ENCODE results near the gene APELA.
"Not testable (repeated sequence)": the region's sequence is repeated elsewhere in the genome, so short reads cannot be mapped to it uniquely, and the experiment has no call there.

Gene APELA, protein sequence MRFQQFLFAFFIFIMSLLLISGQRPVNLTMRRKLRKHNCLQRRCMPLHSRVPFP

DNA sequence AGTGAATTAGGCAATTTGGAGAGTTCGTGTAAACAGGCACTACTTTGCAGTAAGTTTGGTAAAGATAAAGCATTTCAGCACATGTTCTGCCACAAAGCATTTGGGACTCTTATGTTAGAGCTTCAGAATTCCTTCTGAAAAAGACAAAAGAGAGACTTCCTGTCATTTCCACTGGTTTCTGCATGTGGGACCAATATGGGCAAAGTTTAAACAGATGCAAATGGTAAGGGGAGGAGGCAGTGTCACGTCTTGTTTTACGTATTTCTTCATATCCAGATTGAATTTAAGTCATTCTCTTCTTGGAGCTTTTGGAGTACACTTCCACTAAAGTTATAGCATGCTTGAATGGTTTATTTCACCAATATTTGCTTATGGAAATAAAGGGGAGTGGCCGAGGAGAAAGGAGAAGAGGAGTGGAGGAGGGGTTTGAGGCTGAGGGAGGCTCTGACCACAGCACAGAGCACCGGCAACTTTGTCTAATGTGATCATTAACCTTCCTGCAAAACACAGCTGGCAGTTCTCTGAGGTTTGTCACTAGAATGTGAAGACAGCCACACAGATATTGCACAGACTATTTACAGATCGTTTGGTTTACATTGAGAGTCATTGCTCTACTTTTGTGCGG, at the start of gene APELA:
TSS of gene APELA (plus strand) at position 479 of the 625 bp plus-strand sequence. CDS start 154 bp downstream, outside the sequence.
- peak; percentile 97 for FAIRE-seq
- peak; percentile 20 for DNase-seq (ENCODE audit: extremely low spot score, insufficient read length, low read depth)

DNA sequence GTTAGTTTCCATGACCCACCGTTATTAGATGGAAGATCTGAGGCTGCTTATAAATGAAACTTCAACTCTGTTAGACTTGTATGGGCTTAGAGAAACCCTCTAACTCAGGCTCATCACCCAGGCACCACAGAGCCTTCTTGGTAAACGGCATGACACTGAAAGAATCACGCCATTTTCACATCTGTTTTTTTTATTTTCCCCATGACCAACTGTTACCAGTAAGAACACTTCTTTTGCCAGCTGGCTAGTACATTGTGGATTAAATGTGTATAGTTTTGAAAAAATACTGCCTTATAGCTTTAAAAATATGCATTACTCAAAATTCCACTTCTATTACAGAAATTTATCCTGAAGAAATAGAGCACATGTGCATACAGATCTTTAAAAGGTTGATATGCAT, 48.0 kb upstream of the APELA start:
- FAIRE-seq (peak; percentile 35), DNase-seq (ENCODE audit: extremely low spot score, insufficient read length, low read depth) (no peak)

DNA sequence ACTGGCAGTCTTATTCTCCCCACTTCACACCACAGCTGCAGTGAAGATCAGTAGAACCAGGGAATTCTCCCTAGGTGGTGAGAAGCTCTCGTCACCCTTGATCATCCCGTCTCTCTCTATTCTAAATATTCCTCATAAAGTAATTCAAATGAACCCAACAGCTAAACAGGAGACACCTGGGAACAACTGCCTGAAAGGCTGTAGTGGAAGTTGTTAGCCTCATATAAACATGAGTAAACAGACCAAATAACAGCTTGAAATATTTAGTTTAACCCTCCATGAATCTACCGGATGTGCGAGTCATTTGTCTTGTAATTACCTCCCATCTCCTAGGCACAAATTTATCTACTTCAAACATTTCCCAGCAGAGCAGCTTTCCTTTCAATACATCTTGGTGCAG, 30.4 kb upstream of the APELA start:
- FAIRE-seq (no peak), DNase-seq (ENCODE audit: extremely low spot score, insufficient read length, low read depth) (no peak)

DNA sequence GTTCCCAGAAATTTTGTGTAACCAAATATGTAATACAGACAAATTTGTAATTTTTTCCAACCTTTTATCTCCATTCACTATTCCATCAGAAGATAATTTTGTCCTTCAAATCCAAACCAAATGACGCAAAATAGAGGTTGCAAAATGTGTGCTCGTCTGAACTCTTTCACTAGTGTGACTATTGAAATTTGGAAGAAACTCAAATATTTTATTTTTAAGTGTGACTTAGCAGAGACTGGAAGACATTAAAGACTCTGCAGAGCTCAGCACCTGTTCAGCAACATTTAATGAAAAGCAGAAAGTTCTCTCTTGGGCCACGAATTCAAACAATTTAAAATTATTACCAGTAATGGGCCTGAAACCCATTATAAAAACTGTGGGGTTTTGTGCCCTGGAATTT, 30.0 kb upstream of the APELA start:
- FAIRE-seq (no peak), DNase-seq (ENCODE audit: extremely low spot score, insufficient read length, low read depth) (no peak)

DNA sequence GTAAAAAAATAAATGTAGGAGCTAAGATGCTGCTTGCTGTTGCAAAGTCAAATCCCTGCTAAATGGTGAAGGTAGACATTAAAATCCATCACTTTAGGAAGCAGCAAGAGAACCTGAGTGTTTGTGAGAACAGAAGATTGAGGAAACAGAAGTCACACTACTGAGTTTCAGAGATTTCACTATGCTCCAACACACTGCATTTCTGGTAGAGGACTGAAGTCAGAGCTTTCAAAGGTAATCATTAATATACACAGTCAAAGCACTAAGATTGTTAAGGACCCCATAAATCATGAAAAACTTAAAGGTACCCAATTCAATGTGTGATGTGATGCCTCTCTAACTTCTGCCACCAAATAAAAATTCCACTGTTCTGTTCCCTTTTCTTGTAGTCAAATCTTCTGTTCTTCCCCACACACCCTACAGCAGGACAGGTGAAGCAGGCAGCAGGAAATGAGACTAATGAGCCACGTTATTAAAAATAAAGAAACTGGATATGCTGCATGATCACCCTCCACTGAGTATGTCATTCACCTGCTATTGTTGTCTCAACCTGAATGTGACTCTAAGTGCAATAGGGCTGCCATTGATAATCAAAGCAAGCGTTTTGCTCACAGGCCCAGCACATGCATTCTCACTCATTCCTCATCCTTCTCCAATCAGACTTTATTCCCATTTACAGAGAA, 28.9 kb upstream of the APELA start:
- no peak for DNase-seq (ENCODE audit: extremely low spot score, insufficient read length, low read depth)
- peak; percentile 74 for FAIRE-seq

DNA sequence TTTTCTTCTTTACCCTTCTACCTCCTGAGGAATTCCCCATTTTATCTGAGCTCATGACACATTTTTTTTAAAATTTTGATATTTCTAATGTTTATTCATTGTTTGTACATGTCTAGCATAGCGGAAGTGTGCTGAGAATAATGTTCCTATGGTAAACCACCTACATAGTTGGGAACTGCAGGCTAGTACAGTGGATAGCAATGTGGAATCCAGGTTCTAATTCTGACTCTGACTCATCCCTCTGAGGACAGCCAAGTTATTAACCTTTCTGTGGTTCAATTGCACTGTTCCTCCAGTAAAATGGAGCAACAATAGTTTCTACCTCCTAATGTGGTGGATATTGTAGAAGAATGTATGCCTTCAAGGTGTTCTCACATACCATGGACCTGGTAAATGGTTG, 20.6 kb upstream of the APELA start:
- no peak for FAIRE-seq
- DNase-seq (ENCODE audit: extremely low spot score, insufficient read length, low read depth): no peak

DNA sequence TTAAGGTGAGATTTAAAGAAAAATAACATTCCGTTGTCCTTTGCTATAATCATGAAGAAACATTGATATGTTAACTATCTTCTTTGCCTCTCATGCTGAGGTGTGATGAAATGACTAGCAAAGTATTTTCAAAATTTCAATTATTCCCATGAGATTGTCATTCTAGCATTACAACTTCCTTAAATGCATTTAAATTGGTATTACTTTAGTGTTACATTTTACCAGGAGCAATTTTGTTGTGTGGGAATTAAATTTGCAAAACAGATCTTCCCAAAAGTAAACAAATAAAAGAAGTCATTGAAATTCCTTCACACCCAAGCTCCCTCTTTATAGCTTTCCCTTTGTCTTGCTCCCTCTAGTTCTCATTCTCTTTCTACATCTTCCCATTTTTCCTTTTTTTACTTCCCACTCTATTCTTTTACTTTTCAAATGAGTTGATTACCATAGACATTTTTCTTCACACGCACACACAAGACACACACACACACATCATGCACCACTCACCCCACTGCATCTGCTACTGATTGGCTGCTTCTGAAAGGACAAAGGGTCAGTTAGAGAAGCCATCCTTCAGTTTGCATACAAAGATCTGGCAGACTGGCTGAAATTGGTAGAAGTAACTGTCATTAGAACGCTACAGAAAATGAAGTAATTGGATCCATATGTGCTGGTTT, 10.0 kb upstream of the APELA start:
- DNase-seq (ENCODE audit: extremely low spot score, insufficient read length, low read depth) (no peak), FAIRE-seq (peak; percentile 18)

DNA sequence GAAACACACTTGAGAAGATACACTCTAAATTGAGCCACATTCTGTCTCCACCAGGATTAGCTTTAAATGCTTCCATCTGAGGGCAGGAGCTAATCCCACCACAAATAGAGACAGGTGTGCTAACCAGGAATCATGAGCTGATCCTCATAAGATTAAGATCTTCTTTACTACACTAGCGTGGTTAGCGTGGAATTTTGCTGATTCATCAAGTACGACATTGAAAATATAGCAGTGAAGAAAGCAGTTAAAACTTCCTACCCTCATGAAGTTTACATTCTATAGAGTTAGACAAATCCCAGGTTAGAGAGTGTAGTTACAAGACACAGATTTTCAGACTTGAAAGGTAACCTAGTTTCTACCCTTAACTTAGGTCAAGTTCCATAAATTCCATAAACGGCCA, 5.3 kb upstream of the APELA start:
- FAIRE-seq (no peak), DNase-seq (ENCODE audit: extremely low spot score, insufficient read length, low read depth) (no peak)

DNA sequence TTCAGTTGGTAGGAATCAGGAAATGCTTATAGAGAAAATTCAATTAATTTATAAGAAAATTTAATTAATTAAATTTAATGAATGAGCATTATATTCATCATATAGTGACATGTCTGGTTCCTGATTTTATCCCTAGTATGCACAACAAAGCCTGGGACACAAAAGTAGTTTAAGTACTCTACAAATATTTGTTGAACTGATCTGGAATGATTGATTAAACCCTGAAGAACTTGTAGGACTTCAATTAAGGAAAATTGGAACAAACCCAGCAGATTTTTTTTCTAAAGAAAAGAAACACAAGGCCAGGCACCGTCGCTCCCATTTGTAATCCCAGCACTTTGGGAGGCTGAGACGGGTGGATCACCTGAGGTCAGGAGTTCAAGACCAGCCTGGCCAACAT, 4.5 kb upstream of the APELA start:
- FAIRE-seq: no peak
- no peak for DNase-seq (ENCODE audit: extremely low spot score, insufficient read length, low read depth)

DNA sequence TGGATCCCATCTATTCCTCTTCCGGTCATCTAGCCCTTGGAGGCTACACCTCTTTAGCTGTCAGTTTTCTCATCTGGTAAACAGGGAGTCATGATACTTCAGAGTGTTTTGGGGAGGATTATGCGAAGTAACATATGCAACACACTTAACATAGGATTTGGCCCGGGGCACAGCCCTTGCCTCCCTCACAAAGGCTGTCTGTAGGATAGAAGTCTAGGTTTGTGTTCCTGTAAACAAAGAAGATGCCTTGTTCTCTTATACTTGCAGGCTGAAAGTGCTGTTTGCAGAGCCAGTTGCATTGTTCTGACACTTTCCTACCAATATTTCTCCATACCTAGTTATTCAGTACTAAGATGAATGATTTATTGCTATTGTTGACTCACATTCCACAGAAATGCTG, 2.2 kb upstream of the APELA start:
- DNase-seq (ENCODE audit: extremely low spot score, insufficient read length, low read depth): no peak
- no peak for FAIRE-seq

DNA sequence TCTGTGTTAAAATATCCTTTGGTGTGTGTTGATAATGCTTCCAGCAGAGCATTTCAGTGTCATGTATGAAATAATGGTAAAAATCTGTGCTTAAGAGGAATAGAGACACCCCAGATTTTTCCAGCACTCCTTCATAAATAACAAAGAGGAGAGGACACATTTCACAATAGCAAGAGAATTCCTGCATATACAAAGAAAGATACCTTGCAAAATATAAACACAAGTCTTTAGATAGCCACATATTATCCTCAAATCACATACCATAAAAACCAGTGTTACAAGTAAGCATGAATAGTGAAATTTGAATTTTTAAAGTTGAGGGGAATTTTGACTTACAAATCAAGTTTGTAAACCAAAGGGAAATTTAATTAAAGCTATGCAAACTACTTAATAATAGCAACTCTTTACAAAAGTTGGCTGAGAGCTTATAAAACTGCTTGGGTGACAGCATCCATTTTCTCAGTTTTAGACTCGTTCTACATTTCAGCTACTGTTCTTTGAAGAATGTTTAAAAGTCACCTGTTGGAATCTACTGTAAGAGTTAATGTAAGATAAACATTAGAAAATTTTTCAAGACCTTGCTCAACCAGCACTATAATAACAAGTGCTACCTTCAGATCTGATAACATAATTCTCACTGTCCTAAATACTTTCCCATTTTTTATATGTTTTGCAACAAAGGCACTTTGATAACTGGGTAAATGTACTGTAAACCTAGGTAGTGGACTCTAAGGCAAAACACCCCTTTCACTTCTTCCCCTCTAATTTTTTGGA, 3.7 kb downstream of the APELA start:
- FAIRE-seq (no peak), DNase-seq (ENCODE audit: extremely low spot score, insufficient read length, low read depth) (no peak)

DNA sequence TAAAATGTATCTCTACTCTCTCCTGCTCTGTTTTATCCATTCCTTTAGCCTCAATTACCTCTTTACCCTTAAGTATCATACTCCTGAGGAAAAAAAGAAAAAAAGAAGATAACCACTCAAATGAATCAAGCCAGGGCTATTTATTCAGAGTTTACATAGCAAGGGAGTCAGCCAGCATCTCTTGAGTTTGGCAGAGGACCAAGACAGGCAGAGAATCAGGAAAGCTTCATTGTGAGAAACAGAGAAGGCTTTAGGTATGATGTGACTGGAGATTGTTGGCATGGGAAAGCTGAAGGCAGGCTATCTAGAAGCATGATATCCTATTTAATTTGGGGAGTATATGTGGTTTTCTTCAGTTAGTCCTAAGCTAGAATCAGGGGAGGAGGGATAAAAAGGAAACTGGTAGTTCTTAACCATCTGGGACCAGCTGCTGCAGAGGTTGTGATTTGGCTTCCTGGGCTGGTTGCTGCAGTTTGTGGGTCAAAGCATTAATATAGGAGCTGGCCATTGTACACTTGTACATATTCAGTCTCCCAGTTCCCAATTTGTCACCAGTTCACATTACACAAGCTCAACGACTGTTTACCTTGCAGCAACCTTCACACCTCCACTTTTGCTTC, 11.2 kb downstream of the APELA start:
- DNase-seq (ENCODE audit: extremely low spot score, insufficient read length, low read depth) (no peak), FAIRE-seq (peak; percentile 39)

DNA sequence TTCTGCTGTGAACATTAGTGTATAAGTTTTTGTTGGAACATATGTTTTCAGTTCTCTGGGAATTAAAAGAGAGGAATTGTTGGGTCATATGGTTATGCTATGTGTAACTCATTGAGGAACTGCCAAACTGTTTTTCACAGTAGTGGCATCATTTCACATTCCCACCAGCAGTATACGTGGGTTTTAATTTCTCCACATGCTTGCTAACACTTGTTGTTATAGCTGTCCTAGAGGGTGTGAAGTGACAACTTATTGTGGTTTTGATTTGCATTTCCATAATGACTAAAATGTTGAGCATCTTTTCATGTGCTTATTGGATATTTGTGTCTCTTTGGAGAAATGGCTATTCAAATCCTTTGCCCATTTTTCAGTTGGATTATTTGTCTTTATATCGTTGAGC, 13.7 kb downstream of the APELA start:
- DNase-seq (ENCODE audit: extremely low spot score, insufficient read length, low read depth) (no peak), FAIRE-seq (peak; percentile 83)

DNA sequence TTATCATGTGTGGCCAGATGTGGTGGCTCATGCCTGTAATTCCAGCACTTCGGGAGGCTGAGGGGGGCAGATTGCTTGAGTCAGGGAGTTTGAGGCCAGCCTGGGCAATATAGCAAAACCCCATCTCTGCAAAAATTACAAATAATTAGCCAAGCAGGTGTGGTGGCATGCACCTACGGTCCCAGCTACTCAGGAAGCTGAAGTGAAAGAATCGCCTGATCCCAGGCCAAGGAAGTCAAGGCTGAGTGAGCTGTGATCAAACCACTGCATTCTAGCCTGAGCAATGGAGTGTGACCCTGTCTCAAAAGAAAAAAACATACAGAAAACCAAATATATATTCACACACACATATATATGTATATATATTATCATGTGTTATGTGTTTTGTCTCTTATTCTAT, 15.0 kb downstream of the APELA start:
- FAIRE-seq: peak; percentile 99
- no peak for DNase-seq (ENCODE audit: extremely low spot score, insufficient read length, low read depth)

DNA sequence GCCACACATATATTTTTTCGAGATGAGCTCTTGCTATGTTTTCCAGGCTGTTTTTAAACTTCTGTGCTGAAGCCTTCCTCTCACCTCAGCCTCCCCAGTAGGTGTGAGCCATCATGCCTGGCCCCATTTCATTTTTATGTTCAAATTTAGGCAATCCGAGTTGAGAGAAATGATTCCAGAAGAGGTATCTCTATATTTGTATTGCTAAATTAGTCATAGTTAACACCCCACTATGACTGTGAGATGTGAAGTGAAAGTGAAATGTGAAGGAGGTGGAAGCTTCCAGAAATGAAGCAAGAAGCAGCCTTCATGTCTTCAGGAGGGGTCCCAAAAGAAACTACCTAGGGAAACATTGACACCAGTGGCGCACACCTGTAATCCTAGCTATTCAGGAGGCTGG, 17.7 kb downstream of the APELA start:
- peak; percentile 82 for FAIRE-seq
- no peak for DNase-seq (ENCODE audit: extremely low spot score, insufficient read length, low read depth)

DNA sequence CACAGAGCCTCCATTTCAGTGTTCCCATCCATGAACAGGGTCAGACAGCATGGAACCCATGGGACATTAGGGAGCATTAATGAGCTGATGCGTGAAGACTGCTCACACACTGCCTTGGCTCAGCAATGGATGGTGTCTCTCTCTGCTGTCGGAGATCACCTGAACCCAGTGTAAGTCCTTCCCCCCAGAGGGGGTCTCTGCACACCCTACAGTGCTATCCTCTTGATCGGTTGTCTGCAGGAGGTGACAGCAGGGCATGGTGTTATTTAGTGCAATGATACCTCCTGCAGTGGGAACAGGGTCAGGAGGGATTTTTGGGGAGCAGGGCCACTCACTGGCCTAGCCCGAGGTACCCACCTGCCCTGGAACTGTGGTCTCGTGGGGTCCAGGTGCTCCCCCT, 25.6 kb downstream of the APELA start:
- FAIRE-seq (no peak), DNase-seq (ENCODE audit: extremely low spot score, insufficient read length, low read depth) (no peak)

DNA sequence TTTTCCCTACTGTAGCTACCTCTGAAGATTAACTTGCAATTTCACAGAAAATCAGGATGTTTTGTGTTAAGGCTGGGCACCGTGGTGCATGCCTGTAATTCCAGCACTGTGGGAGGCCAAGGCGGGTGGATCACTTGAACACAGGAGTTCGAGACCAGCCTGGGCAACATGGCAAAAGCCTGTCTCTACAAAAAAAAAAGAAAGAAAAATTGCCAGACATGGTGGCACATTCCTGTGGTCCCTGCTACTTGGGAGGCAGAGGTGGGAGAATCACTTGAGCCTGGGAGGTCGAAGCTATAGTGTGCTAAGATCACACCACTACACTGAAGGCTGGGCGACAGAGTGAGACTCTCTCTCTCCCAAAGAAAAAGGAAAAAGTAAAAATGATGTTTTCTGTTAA, 27.4 kb downstream of the APELA start:
- DNase-seq (ENCODE audit: extremely low spot score, insufficient read length, low read depth): no peak
- no peak for FAIRE-seq

DNA sequence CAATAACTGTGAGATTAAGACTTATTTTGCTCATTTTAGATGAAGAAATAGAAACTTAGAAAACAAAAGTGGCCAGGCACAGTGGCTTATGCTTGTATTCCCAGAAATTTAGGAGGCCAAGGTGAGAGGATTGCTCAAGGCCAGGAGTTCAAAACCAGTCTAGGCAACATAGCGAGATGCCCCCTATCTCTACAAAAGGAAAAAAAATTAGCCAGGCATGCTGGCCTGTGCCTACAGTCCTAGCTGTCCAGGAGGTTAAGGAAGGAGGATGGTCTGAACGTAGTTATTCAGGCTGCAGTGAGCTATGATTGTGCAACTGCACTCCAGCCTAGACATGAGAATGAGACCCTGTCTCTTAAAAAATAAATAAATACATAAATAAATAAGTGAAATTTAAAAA, 28.0 kb downstream of the APELA start:
- no peak for FAIRE-seq
- DNase-seq (ENCODE audit: extremely low spot score, insufficient read length, low read depth): no peak

DNA sequence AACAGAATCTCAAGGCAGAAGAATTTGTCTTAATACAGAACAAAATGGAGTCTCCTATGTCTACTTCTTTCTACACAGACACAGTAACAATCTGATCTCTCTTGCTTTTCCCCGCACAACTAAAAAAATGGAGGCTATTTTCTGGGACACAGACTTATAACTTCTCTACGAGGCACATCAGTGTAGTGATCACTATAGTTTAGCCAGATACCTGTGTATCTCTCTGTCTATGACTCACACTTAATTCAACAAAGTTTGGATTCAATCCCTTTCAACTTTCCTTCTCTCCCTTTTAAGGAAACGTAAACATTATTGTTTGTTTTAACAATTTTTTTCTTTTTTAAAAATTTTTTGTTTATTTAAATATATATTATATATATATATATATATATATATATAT, 29.4 kb downstream of the APELA start:
- no peak for DNase-seq (ENCODE audit: extremely low spot score, insufficient read length, low read depth)
- FAIRE-seq: no peak

DNA sequence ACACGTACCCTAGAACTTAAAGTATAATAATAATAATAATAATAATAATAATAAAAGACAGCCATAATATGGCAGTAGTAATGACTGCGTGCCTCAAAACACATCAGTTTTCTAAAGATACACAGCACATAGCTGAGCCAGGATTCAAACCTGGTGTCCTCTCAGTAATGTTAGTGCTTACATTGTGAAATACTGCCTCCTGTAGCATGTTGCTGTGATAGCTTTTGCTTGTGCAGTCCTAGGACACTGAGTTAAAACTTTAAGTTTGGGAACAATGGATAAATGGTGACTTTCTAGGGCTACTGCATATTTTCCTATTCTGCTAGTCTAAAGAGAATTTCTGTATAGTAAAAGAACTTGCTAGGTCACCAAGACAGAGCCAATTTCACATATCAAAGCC, 36.5 kb downstream of the APELA start:
- FAIRE-seq: peak; percentile 52

More for the DNA sequence above, 36.5 kb downstream of the APELA start:
- DNase-seq (ENCODE audit: extremely low spot score, insufficient read length, low read depth): not testable (repeated sequence)
